SK-N-SH (cell line): ENCODE data around the gene ZFAND4. TPM values are rescaled to one million over a fixed set of nuclear protein-coding genes. Genes with fewer than 3 reads are reported as not detected.

Source experiments
- CTCF ChIA-PET: fragments of 300-600, 350-600 bp; formaldehyde crosslinking; extraction: SDS; loops from one replicate; lab custom pipeline; 2021; lab: Yijun Ruan, JAX
- POLR2A ChIA-PET: fragments of 350-600 bp; sonication (Branson Sonifier 250); formaldehyde crosslinking; extraction: SDS; loops from one replicate; lab custom pipeline; 2020; ENCODE audit warnings: antibody characterized with exemption, inconsistent platforms; lab: Yijun Ruan, JAX
- DNase-seq: peaks from one replicate; pipeline ENCODE4 v3.0.0; 2012
- H2AFZ ChIP-seq: fragments of 200-600 bp; sonication (generic); 2 replicates; pipeline ENCODE4 v1.8.1; 2016; ENCODE audit warnings: antibody characterized with exemption, mild to moderate bottlenecking, low read depth
- H3F3A ChIP-seq: fragments of 200-600 bp; sonication (generic); replicated peaks from 2 replicates; pipeline ENCODE3; 2016; ENCODE audit warnings: antibody characterized with exemption, mild to moderate bottlenecking; ENCODE audit not compliant: insufficient read depth
- H3K27ac ChIP-seq, 2 experiments: fragments of 200-500 bp in 1 of 2; fragments of 200-600 bp in 1 of 2; sonication (Bioruptor generic) in 1 of 2; sonication (generic), shearing (Covaris generic) in 1 of 2; 2 replicates each; pipeline versions ENCODE4 v1.5.1 to v1.6.1; 2014 to 2016; ENCODE audit warnings: low read depth in 2 of 2, inconsistent platforms in 1 of 2, low read length in 1 of 2, mild to moderate bottlenecking in 1 of 2, mixed read lengths in 1 of 2
- H3K27me3 ChIP-seq: fragments of 200-600 bp; sonication (generic), shearing (Covaris generic); 2 replicates; pipeline ENCODE4 v1.6.1; 2016; ENCODE audit warnings: mixed run types; ENCODE audit not compliant: insufficient read depth
- H3K36me3 ChIP-seq, 2 experiments: fragments of 200-500 bp in 1 of 2; fragments of 200-600 bp in 1 of 2; sonication (Bioruptor generic) in 1 of 2; sonication (generic) in 1 of 2; replicated peaks in 1 of 2; 2 replicates each; pipeline versions ENCODE3 to v1.5.1; 2014 to 2016; ENCODE audit warnings: low read length in 1 of 2, mild to moderate bottlenecking in 1 of 2; ENCODE audit not compliant: insufficient read depth in 2 of 2, control insufficient read depth in 1 of 2
- H3K4me1 ChIP-seq, 2 experiments: fragments of 200-500 bp in 1 of 2; fragments of 200-600 bp in 1 of 2; sonication (Bioruptor generic) in 1 of 2; sonication (generic), shearing (Covaris generic) in 1 of 2; 2 replicates each; pipeline versions ENCODE4 v1.5.1 to v1.6.1; 2014 to 2016; ENCODE audit warnings: low read depth in 1 of 2, low read length in 1 of 2, mixed run types in 1 of 2; ENCODE audit not compliant: insufficient read depth in 2 of 2, control insufficient read depth in 1 of 2
- H3K4me2 ChIP-seq: fragments of 200-600 bp; sonication (generic), shearing (Covaris generic); 2 replicates; pipeline ENCODE4 v1.6.1; 2017; ENCODE audit warnings: mixed run types
- H3K4me3 ChIP-seq, 2 experiments: fragments of 200-500 bp in 1 of 2; fragments of 200-600 bp in 1 of 2; sonication (Bioruptor generic) in 1 of 2; sonication (generic), shearing (Covaris generic) in 1 of 2; 2 replicates each; pipeline versions ENCODE4 v1.5.1 to v1.8.1; 2014 to 2016; ENCODE audit warnings: low read depth in 2 of 2, inconsistent platforms in 1 of 2, low read length in 1 of 2, mild to moderate bottlenecking in 1 of 2, mixed read lengths in 1 of 2, moderate library complexity in 1 of 2
- H3K79me2 ChIP-seq: fragments of 200-600 bp; sonication (generic); 2 replicates; pipeline ENCODE4 v1.8.1; 2017; ENCODE audit warnings: mild to moderate bottlenecking; ENCODE audit not compliant: insufficient read depth
- H3K9ac ChIP-seq: fragments of 200-600 bp; sonication (generic); 2 replicates; pipeline ENCODE4 v1.6.1; 2017; ENCODE audit warnings: mixed run types
- H3K9me2 ChIP-seq: fragments of 200-600 bp; sonication (generic); 2 replicates; pipeline ENCODE4 v1.6.1; 2017; ENCODE audit warnings: mixed run types
- H3K9me3 ChIP-seq: fragments of 200-600 bp; sonication (generic); 2 replicates; pipeline ENCODE4 v1.6.1; 2017; ENCODE audit warnings: mixed run types, mild to moderate bottlenecking, moderate library complexity
- H4K20me1 ChIP-seq: fragments of 200-600 bp; sonication (generic); 2 replicates; pipeline ENCODE4 v1.6.1; 2017; ENCODE audit warnings: mild to moderate bottlenecking, mixed run types; ENCODE audit not compliant: insufficient read depth
- CHD2 ChIP-seq: fragments of 150-350 bp; IDR thresholded peaks from 2 replicates; pipeline ENCODE4 v1.6.1; 2018; ENCODE audit warnings: low read length; ENCODE audit not compliant: partially characterized antibody
- ELF1 ChIP-seq: IDR thresholded peaks from 2 replicates; pipeline ENCODE4 v1.4.0; 2012
- FOSL2 ChIP-seq: IDR thresholded peaks from 2 replicates; pipeline ENCODE4 v1.4.0; 2012; ENCODE audit warnings: low read depth, mild to moderate bottlenecking, moderate library complexity, borderline replicate concordance
- FOXJ3 ChIP-seq: sonication (generic); formaldehyde crosslinking; IDR thresholded peaks from 2 replicates; pipeline ENCODE4 v1.5.1; 2020; ENCODE audit warnings: mild to moderate bottlenecking, missing genetic modification reagents
- IRF3 ChIP-seq: fragments of 150-350 bp; IDR thresholded peaks from 2 replicates; pipeline ENCODE4 v1.6.1; 2016; ENCODE audit warnings: mild to moderate bottlenecking, low read depth, low read length
- JUND ChIP-seq: IDR thresholded peaks from 2 replicates; pipeline ENCODE4 v1.4.0; 2012
- MAX ChIP-seq: IDR thresholded peaks from 2 replicates; pipeline ENCODE4 v1.4.0; 2012; ENCODE audit warnings: low read depth
- MXI1 ChIP-seq: IDR thresholded peaks from 2 replicates; pipeline ENCODE4 v1.6.1; 2012; ENCODE audit warnings: mild to moderate bottlenecking, low read depth, low read length, improper control_type of control experiment
- NFIC ChIP-seq: IDR thresholded peaks from 2 replicates; pipeline ENCODE4 v1.4.0; 2012; ENCODE audit warnings: borderline replicate concordance
- PBX3 ChIP-seq: IDR thresholded peaks from 2 replicates; pipeline ENCODE4; 2012
- POLR2AphosphoS5 ChIP-seq: IDR thresholded peaks from 2 replicates; pipeline ENCODE4 v1.6.1; 2012; ENCODE audit warnings: low read depth, low read length
- RCOR1 ChIP-seq: fragments of 150-350 bp; IDR thresholded peaks from 2 replicates; pipeline ENCODE4 v1.6.1; 2017; ENCODE audit warnings: antibody characterized with exemption, low read length
- RFX5 ChIP-seq: IDR thresholded peaks from 2 replicates; pipeline ENCODE4 v1.6.1; 2012; ENCODE audit warnings: mild to moderate bottlenecking, improper control_type of control experiment, low read length
- RXRA ChIP-seq: IDR thresholded peaks from 2 replicates; pipeline ENCODE4 v1.4.0; 2012; ENCODE audit warnings: low read depth, mild to moderate bottlenecking, borderline replicate concordance
- SIN3A ChIP-seq: IDR thresholded peaks from 2 replicates; pipeline ENCODE4 v1.6.1; 2012; ENCODE audit warnings: low read depth, mild to moderate bottlenecking, low read length, moderate library complexity, borderline replicate concordance
- SMC3 ChIP-seq: IDR thresholded peaks from 2 replicates; pipeline ENCODE4 v1.6.1; 2012; ENCODE audit warnings: low read depth, low read length, improper control_type of control experiment
- TAF1 ChIP-seq: IDR thresholded peaks from 2 replicates; pipeline ENCODE4 v1.6.1; 2012; ENCODE audit warnings: low read depth, mild to moderate bottlenecking, low read length, moderate library complexity, borderline replicate concordance
- TCF12 ChIP-seq: IDR thresholded peaks from 2 replicates; pipeline ENCODE4 v1.4.0; 2012
- TEAD4 ChIP-seq: IDR thresholded peaks from 2 replicates; pipeline ENCODE4 v1.4.0; 2012; ENCODE audit warnings: mild to moderate bottlenecking, borderline replicate concordance; ENCODE audit not compliant: insufficient read depth
- USF1 ChIP-seq: IDR thresholded peaks from 2 replicates; pipeline ENCODE4 v1.4.0; 2012; ENCODE audit warnings: low read depth, borderline replicate concordance
- USF2 ChIP-seq: fragments of 150-350 bp; IDR thresholded peaks from 2 replicates; pipeline ENCODE4 v1.6.1; 2017; ENCODE audit warnings: antibody characterized with exemption, low read length, low read depth, borderline replicate concordance
- YY1 ChIP-seq: IDR thresholded peaks from 2 replicates; pipeline ENCODE4 v1.4.0; 2012; ENCODE audit warnings: low read depth, mild to moderate bottlenecking
- ZBTB33 ChIP-seq: IDR thresholded peaks from 2 replicates; pipeline ENCODE4 v1.4.0; 2012; ENCODE audit warnings: low read depth, borderline replicate concordance
- WGBS: methylation state at CpG from one replicate; pipeline ENCODE4 v1.1.6; 2017; ENCODE audit warnings: low lambda C conversion rate; 5-methylcytosine and 5-hydroxymethylcytosine counted together
- polyA plus RNA-seq, 3 experiments: library from polyadenylated mRNA; depleted of rRNA; stranded (reverse); fragments of >200 nt; gene quantifications; 2 replicates each; pipeline ENCODE4 v1.2.3, GENCODE V29; 2012

Gene ZFAND4
- polyA plus RNA-seq, 1 of the 3 experiments (the other 2 are of a cell fraction) = 2.0 TPM

GRCh38 chr10:45591280-45591679, 81.3 kb downstream of the ZFAND4 start:
- H3K9me3 ChIP-seq = no peaks in the 10 kb centered on the region
- 92% methylated on average over 2 of the region's 2 CpGs for WGBS
- no peak overlapping the region for H3K4me3 ChIP-seq
- ChIA-PET CTCF (no interaction called here), POLR2A (no interaction called here)
- peaks cover 0 to 14% of the 10 kb centered on the region in 2 experiments for H3K36me3 ChIP-seq
- no peak overlapping the region for H2AFZ ChIP-seq
- no peaks in the 10 kb centered on the region for H3K9me2 ChIP-seq
- peaks cover 42% of the 10 kb centered on the region for H3K79me2 ChIP-seq
- H4K20me1 ChIP-seq = no peaks in the 10 kb centered on the region
- H3F3A ChIP-seq = peaks cover 3% of the 10 kb centered on the region
- H3K4me2 ChIP-seq = no peak overlapping the region
- H3K27ac ChIP-seq = no peak overlapping the region
- no peak for DNase-seq
- H3K4me1 ChIP-seq = peaks cover 0 to 7% of the 10 kb centered on the region in 2 experiments; a peak in 2 of 4 replicates
- H3K27me3 ChIP-seq = no peaks in the 10 kb centered on the region
- H3K9ac ChIP-seq = no peak overlapping the region
- TF ChIP-seq TCF12 (no peak), SMC3 (no peak), TEAD4 (no peak), FOSL2 (no peak), ELF1 (no peak), FOXJ3 (CRISPR knock-in tag) (no peak), SIN3A (no peak), JUND (no peak), POLR2AphosphoS5 (no peak), RCOR1 (no peak), YY1 (no peak), MXI1 (no peak), RXRA (no peak)
- TF ChIP-seq, all 33 proteins: peak for 0

GRCh38 chr10:45589868-45590267, 82.7 kb downstream of the ZFAND4 start:
- Histone ChIP-seq H3K4me3 (no peak overlapping the region), H3F3A (no peaks in the 10 kb centered on the region), H3K27me3 (no peaks in the 10 kb centered on the region), H3K4me2 (no peak overlapping the region), H3K9me3 (no peaks in the 10 kb centered on the region), H3K9me2 (no peaks in the 10 kb centered on the region), H3K27ac (no peak overlapping the region), H3K4me1 (peaks cover 0 to 7% of the 10 kb centered on the region in 2 experiments; a peak in 2 of 4 replicates), H3K9ac (no peak overlapping the region), H3K79me2 (peaks cover 50% of the 10 kb centered on the region), H3K36me3 (peaks cover 0 to 17% of the 10 kb centered on the region in 2 experiments), H4K20me1 (no peaks in the 10 kb centered on the region), H2AFZ (no peak overlapping the region)
- 93% methylated on average over 2 of the region's 2 CpGs for WGBS
- POLR2A ChIA-PET = no interaction called here
- DNase-seq = no peak
- CTCF ChIA-PET = no interaction called here
- TF ChIP-seq ZBTB33 = no peak
- TF ChIP-seq PBX3 = no peak
- TF ChIP-seq CHD2 = no peak
- TF ChIP-seq USF2 = no peak
- no peak for TF ChIP-seq YY1
- no peak for TF ChIP-seq FOSL2
- no peak for TF ChIP-seq MAX
- TF ChIP-seq TAF1 = no peak
- no peak for TF ChIP-seq FOXJ3 (CRISPR knock-in tag)
- no peak for TF ChIP-seq USF1
- TF ChIP-seq RXRA = no peak
- TF ChIP-seq POLR2AphosphoS5 = no peak
- TF ChIP-seq TEAD4 = no peak
- no peak for TF ChIP-seq SMC3
- TF ChIP-seq NFIC = no peak
- no peak for TF ChIP-seq IRF3
- TF ChIP-seq TCF12 = no peak
- TF ChIP-seq RFX5 = no peak
- TF ChIP-seq RCOR1 = no peak
